GM12874 (cell line): Measurements from ENCODE around the gene B3GNT7.

Source experiments
- TF ChIP-seq, protein P1 (sequence below): IDR thresholded peaks from 2 replicates; pipeline ENCODE4 v1.5.1; 2011; ENCODE audit warnings: low read depth, mild to moderate bottlenecking, control low read depth, low read length, moderate library complexity; ENCODE audit not compliant: insufficient read depth

Gene B3GNT7

DNA sequence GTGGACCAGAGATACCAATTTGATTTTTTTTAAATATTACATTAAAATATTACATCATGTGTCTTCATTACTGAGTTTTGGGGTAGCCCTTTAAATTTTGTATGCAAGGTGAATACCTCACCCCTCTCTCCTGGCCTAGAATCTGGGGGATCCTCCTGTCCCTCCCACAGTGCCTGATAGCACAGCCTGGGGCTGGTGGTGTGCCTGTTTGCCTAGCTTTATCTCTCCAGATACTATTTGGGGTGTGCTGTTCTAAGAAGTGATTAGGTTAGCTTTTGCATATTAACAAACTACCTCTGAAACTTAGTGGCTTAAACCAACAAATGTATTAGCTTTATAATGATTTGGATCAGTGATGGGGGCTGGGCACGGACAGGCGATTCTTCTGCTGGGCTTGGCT, 20.7 kb upstream of the B3GNT7 start:
- TF ChIP-seq, protein P1, sequence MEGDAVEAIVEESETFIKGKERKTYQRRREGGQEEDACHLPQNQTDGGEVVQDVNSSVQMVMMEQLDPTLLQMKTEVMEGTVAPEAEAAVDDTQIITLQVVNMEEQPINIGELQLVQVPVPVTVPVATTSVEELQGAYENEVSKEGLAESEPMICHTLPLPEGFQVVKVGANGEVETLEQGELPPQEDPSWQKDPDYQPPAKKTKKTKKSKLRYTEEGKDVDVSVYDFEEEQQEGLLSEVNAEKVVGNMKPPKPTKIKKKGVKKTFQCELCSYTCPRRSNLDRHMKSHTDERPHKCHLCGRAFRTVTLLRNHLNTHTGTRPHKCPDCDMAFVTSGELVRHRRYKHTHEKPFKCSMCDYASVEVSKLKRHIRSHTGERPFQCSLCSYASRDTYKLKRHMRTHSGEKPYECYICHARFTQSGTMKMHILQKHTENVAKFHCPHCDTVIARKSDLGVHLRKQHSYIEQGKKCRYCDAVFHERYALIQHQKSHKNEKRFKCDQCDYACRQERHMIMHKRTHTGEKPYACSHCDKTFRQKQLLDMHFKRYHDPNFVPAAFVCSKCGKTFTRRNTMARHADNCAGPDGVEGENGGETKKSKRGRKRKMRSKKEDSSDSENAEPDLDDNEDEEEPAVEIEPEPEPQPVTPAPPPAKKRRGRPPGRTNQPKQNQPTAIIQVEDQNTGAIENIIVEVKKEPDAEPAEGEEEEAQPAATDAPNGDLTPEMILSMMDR, result no peak

DNA sequence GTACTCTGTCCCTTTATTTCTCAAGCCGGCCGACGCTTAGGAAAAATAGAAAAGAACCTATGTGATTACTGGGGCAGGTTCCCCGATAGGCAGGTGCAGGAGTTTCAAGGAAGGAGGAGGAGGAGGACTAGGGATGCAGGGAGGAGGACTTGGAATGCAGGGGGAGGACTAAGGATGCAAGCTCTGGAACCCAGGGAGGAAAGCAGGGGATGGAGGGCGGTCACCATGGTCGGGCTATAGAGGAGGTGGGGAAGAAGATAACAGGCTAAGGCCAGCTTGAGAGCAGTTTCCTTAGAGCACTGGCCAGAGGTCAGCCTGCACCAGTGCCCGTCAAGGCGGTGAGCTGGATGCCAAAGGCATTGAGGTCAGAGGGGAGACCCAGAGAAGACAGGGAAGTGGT, 18.7 kb upstream of the B3GNT7 start:
- TF ChIP-seq, protein P1, result no peak

DNA sequence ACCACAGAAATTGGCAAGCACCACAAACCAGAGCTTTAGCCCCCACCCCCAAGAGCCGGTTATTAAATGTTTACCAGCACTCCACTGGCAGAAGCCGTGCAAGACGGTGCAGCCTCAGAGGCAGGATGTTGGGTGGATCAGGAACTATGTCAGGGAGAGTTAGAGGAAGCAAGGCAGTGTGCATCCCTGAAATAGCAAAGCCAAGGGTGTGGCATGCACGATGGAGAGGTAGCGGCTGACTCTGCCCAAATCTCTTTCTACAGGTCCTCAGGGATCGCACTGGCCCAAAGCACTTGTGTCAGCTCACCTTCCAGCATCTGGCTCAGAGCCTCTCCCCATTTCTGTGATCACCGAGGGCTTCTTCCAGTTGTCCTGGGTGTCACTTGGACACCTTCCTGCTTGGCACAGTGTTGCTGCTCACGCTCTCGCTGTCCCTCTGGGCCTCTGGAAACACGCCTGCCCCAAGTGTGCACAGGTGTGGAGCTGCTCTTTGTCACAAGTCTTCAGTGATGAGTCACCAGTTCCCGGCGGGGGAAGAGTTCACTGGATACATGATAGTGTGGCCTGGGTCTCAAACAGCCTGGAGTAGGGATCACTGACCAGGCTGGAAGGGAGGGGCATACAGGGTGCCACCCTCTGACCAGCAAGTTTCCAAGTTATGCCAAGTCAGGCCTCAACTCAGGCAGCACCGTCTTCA, 17.3 kb upstream of the B3GNT7 start:
- TF ChIP-seq, protein P1, result no peak

DNA sequence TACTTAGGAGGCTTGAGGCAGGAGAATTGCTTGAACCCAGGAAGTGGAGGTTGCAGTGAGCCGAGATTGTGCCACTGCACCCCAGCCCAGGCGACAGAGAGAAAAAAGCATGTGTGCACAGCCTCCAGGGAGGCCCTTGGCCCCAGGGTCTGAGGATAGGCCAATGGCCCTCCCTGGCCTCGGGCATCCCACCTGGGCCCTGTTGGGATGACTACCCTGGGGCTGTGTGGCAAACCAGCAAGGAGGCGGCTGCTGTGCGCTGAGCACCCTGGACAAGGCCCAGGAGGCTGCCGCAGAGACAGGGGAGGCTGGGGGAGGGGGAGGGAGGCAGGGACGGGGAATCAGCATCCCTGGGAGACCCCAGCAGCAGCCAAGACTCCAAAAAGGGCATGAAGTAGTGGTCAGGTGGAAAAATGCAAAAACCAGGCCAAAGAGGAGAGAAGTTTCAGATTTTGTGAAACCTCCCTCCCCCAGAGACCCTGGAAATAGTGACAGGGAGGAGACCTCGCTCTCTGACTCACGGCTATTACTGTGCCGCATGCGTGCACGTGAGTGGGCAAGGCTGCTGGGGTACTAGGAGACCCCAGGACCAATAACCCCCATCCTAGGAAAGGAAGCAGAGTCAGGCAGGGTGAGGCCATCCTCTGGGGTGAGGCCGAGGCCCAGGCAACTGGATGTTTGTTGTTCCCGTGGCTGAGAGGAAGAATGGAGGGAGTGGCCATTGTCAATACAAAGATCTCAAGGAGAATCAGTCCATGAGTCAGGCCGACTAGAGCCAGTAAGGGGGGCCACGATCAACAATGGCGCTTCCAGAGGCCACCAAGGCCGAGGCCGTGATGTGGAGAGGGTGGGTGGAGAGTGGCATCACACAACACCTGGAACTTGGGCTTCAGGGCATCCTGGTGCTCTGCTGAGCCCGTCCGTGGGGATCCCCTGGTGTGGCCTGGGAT, 16.0 kb upstream of the B3GNT7 start:
- TF ChIP-seq, protein P1, result no peak

DNA sequence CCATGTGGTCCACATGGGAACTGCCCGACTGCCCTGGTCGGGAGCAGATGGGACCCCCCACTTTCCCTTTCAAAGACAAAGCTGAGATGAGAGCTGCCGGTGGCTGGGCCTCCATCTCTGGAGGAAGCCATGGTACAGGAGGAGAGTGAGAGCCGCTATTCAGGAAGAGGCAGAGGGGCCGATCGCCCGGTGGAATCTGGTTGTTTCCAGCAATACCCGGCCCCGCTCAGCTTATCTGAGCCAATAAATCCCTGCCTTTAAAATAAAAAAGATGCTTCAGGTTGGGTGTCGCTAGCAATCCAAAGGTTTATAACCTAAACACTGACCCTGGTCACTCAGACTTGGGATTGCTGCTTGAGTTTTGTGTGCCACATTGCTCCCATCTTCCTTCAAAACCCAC, 15.2 kb upstream of the B3GNT7 start:
- TF ChIP-seq, protein P1, result no peak

DNA sequence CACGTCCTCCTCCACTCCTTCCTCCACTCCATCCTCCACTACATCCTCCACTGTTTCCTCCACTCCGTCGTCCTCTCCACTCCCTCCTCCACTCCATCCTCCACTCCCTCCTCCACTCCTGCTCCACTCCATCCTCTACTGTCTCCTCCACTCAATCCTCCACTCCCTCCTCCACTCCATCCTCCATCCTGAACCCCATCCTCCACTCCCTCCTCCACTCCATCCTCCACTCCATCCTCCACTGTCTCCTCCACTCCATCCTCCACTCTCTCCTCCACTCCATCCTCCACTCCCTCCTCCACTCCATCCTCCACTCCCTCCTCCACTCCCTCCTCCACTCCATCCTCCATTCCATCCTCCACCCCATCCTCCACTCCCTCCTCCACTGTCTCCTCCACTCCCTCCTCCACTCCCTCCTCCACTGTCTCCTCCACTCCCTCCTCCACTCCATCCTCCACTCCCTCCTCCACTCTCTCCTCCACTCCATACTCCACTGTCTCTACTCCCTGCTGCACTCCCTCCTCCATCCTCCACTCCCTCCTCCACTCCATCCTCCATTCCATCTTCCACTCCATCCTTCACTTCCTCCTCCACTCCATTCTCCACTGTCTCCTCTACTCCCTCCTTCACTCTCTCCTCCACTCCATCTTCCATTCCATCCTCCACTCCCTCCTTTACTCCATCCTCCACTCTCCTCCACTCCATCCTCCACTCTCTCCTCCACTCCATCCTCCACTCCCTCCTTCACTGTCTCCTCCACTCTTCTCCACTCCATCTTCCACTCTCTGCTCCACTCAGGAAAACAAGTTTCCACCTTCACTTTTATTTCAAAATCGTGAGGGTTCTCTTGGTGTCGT, 14.3 kb upstream of the B3GNT7 start:
- TF ChIP-seq, protein P1, result no peak

DNA sequence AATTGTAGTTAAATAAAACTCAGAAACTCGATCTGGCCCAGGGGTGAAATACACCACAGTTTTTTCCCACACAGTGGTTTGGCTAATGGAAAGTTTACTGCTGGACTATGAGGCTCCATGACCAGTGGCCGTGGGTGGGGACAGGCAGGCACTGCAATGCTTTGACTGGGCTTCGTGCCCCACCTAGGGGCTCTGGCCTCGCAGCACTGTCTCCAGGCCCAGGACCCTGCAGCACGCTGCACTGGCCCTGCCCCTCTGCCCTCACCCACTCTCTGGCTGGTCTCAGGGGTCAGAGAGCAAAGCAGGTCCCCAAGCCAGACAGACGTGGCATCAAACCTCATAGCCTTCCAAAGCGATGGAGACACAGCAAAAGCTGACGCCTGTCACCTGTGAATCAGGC, 13.4 kb upstream of the B3GNT7 start:
- TF ChIP-seq, protein P1, result no peak
